ENCODE measurements around the gene MFAP2.

Gene MFAP2

DNA sequence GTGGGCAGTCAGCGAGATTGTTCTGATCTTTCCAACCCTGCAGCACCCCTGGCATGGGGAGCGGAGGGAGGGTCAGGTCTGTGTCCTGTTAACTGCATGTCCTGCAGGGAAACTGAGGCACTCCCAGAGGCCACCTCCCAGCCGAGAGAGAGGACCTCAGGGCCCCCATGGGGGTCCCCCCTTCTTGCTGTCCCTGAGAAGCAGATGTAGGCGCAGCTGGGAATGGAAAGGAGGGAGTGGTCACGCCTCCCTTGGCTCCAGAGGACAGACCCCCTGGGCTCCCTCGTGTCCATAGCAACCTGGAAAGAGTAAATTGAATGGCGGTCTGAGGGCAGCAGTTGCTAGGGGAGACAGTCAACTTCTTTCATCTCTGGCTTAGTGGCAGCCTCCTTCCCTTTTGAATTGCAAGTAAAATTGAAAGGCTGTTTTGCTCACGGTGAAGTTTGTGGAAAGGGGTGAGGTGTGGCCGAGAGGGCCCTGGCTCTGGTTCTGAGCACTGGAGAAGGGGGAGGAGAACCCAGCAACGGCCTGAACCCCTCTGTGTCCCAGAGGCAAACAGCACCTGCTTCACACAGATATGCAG lies 53.8 kb downstream of the MFAP2 start:
- no peak for DNase-seq

- no peak for DNase-seq
These were observed 54.6 kb downstream of the MFAP2 start for GRCh38 chr1:16925635-16926490.

DNA sequence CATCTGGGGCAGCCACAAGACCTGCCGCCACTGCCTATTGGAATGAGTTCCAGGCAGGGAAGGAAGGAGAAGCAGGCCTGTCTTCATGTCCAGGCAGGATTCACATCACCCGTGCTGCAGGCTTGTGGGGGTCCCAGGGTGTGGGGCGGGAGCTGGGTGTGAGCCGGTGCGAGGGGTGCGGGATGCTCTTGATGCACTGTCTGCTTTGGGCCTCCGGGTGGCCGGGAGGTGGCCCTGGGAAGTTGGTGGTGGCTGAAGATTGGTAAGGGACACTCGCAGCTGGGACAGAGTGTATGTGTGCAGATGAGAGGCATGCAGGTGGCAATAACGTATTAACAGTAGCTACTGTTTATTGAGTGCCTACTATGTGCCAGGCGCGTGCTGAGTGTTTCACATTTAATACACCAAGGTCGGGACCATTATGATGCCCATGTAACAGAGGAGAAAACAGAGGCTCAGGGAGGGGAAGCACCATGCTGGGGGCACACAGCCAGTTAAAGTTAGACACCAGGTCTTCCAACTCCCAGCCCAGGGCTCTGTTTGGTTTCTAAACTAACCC lies 55.4 kb downstream of the MFAP2 start:
- no peak for DNase-seq
